ENCODE data around the gene TPCN1. TPM values are rescaled to one million over a fixed set of nuclear protein-coding genes. Genes with fewer than 3 reads are reported as not detected.

Gene TPCN1
- total RNA-seq, 4 donors from 2014 or later, result 85.1 to 1,315 (median 121) TPM

DNA sequence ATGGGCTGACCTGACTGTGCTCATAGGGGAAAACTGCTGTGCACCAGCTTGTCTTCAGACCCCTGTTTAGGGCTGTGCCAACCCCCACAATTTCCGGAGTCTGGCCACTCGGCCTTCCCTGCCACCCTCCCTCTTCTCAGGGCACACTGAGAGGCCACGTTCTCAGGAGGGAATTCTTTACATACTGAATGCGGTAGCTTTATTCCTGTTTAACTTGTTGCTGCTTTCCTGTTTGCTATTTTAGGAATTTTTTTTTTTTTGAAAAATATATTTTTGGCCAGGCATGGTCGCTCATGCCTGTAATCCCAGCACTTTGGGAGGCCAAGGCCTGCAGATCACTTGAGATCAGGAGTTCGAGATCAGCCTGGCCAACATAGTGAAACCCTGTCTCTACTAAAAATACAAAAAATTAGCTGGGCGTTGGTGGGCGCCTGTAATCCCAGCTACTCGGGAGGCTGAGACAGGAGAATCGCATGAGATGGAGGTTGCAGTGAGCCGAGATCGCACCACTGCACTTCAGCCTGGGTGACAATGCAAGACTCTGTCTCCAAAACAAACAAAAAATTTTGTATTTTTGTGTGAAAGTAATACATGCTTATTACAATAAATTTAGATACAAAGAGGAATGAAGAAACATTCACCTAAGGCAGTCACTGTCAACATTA is 39.5 kb downstream of the TPCN1 start:
- Histone ChIP-seq H3K4me3 (no peak overlapping the region), H3K36me3 (peaks cover 0 to 9% (median 3%) of the 10 kb centered on the region in 4 donors), H3K4me1 (peaks cover 4 to 34% (median 18%) of the 10 kb centered on the region in 4 donors), H3K27ac (peak overlapping the region; percentile 55 to 81 (median 69)), H3K27me3 (no peaks in the 10 kb centered on the region), H3K9me3 (no peaks in the 10 kb centered on the region)
- TF ChIP-seq POLR2A (IDR thresholded peaks at IDR 0.05), result no peak
- no peak for TF ChIP-seq POLR2AphosphoS5 (IDR thresholded peaks at IDR 0.05)
- TF ChIP-seq, protein P1, sequence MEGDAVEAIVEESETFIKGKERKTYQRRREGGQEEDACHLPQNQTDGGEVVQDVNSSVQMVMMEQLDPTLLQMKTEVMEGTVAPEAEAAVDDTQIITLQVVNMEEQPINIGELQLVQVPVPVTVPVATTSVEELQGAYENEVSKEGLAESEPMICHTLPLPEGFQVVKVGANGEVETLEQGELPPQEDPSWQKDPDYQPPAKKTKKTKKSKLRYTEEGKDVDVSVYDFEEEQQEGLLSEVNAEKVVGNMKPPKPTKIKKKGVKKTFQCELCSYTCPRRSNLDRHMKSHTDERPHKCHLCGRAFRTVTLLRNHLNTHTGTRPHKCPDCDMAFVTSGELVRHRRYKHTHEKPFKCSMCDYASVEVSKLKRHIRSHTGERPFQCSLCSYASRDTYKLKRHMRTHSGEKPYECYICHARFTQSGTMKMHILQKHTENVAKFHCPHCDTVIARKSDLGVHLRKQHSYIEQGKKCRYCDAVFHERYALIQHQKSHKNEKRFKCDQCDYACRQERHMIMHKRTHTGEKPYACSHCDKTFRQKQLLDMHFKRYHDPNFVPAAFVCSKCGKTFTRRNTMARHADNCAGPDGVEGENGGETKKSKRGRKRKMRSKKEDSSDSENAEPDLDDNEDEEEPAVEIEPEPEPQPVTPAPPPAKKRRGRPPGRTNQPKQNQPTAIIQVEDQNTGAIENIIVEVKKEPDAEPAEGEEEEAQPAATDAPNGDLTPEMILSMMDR (IDR thresholded peaks at IDR 0.05), result no peak
- TF ChIP-seq EP300 (IDR thresholded peaks at IDR 0.05; ENCODE audit: low read depth), result no peak
- no peak for DNase-seq
- 84 to 94% methylated on average over 9 to 12 of the region's 12 CpGs for WGBS, 2 donors (ENCODE audit: low coverage in 1 of 2)
- in situ Hi-C loops (cut with MboI; ENCODE audit: low pct_ligation_motif_present in 1 of 4, low pct_unique_long_range_greater_than_20kb in 1 of 4, low sequenced_read_pairs in 3 of 4), result no loop called here
- intact Hi-C loops (cut with DNase I; ENCODE audit: low total_unique reads), result no loop called here

DNA sequence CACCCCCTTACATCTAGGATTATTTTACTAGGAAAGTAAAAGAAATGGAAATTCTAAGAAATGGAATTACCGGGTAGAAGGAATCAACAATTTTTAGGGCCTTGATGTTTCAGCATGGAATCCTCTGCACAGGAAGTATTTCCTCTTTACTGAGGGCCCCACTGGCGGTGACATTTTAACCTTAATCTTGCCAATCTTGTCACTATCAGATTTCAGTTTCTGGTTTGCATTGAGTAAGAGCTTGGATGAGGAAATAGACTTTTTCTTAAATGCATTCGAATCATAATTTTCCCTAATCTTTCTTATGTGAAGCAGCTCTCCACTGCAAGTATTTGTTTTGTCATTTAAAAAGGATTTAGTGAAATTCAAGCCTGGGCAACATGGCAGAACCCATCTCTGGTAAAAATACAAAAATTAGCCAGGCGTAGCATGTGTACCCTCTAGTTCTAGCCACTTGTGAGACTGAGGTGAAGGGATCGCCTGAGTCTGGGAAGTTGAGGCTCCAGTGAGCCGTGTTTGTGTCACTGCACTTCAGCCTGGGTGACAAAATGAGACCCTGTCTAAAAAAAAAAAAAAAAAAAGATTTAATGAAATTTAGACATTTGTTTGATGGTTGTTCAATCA is 40.7 kb downstream of the TPCN1 start:
- peak overlapping the region in 3 of 4 donors; percentile 4 to 39 (median 29) for H3K27ac ChIP-seq
- 73 to 78% methylated on average over 6 of the region's 6 CpGs for WGBS, 2 donors (ENCODE audit: low coverage in 1 of 2)

DNA sequence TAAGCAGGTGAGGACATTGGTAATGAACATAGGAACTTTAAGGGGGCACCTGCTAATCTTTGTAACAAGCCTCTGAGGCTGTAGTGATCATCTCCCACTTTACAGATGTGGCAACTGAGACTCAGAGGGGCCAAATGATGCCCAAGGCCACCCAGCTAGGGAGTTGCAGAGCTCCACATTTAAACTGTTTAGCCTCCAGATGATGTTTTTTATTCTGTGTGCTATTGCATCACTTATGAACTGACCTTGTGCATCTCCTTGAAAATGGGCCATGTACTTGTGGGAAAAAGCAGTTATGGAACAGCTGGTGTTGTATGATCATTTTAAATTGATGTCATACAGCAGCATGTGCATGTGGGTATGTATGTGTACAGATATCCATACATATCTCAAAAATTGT is 41.4 kb downstream of the TPCN1 start:
- no peaks in the 10 kb centered on the region for H3K9me3 ChIP-seq
- H3K27me3 ChIP-seq, result no peaks in the 10 kb centered on the region
- intact Hi-C loops (cut with DNase I; ENCODE audit: low total_unique reads) (no loop called here), in situ Hi-C loops (cut with MboI; ENCODE audit: low pct_ligation_motif_present in 1 of 4, low pct_unique_long_range_greater_than_20kb in 1 of 4, low sequenced_read_pairs in 3 of 4) (no loop called here)
- no peak overlapping the region for H3K4me3 ChIP-seq
- peak overlapping the region in 2 of 4 donors; percentile 29 to 39 for H3K27ac ChIP-seq
- TF ChIP-seq EP300 (IDR thresholded peaks at IDR 0.05; ENCODE audit: low read depth) (no peak), POLR2A (IDR thresholded peaks at IDR 0.05) (no peak), POLR2AphosphoS5 (IDR thresholded peaks at IDR 0.05) (peak in 2 of 3 donors; percentile 21 to 25)
- H3K36me3 ChIP-seq, result peaks cover 0 to 27% (median 6%) of the 10 kb centered on the region in 4 donors
- DNase-seq, result no peak
- peaks cover 4 to 34% (median 18%) of the 10 kb centered on the region in 4 donors for H3K4me1 ChIP-seq

More for the DNA sequence above, 40.7 kb downstream of the TPCN1 start:
- Histone ChIP-seq H3K4me1 (peaks cover 4 to 34% (median 18%) of the 10 kb centered on the region in 4 donors), H3K36me3 (peaks cover 0 to 21% (median 6%) of the 10 kb centered on the region in 4 donors), H3K9me3 (no peaks in the 10 kb centered on the region), H3K27me3 (no peaks in the 10 kb centered on the region), H3K4me3 (no peak overlapping the region)
- no peak for DNase-seq
- in situ Hi-C loops (cut with MboI; ENCODE audit: low pct_ligation_motif_present in 1 of 4, low pct_unique_long_range_greater_than_20kb in 1 of 4, low sequenced_read_pairs in 3 of 4), result no loop called here
- intact Hi-C loops (cut with DNase I; ENCODE audit: low total_unique reads), result no loop called here
- no peak for TF ChIP-seq EP300 (IDR thresholded peaks at IDR 0.05; ENCODE audit: low read depth)

DNA sequence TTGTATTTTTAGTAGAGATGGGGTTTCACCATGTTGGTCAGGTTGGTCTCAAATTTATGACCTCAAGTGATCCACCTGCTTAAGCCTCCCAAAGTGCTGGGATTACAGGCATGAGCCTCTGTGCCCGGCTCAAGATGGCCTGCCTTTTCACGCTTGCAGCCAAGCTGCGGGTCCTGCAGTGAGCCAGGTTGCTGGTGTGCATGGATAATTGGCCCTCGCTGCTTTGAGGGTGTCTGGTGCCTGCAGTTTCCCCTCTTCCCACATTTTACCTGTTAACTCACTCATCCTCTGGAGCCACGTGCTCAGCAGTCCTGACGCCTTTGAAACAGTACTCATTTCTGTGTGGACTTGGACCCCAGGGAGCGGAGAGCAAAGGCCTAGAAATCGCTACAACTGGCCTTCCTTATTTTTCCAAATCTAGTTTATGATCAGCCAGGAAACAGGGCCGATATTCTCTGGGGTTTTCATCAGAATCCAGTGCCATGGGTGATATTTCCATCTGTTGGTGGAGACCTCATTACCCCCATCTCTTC is 42.2 kb downstream of the TPCN1 start:
- in situ Hi-C loops (cut with MboI; ENCODE audit: low pct_ligation_motif_present in 1 of 4, low pct_unique_long_range_greater_than_20kb in 1 of 4, low sequenced_read_pairs in 3 of 4), result no loop called here
- Histone ChIP-seq H3K27me3 (no peaks in the 10 kb centered on the region), H3K9me3 (no peaks in the 10 kb centered on the region), H3K4me1 (peaks cover 4 to 30% (median 17%) of the 10 kb centered on the region in 4 donors), H3K36me3 (peaks cover 0 to 27% (median 6%) of the 10 kb centered on the region in 4 donors), H3K27ac (peak overlapping the region in 1 of 4 donors; percentile 51), H3K4me3 (no peak overlapping the region)
- 91 to 93% methylated on average over 5 to 9 of the region's 9 CpGs for WGBS, 2 donors (ENCODE audit: low coverage in 1 of 2)
- intact Hi-C loops (cut with DNase I; ENCODE audit: low total_unique reads), result no loop called here
- TF ChIP-seq, protein P1 (IDR thresholded peaks at IDR 0.05), result no peak
- no peak for TF ChIP-seq EP300 (IDR thresholded peaks at IDR 0.05; ENCODE audit: low read depth)
- TF ChIP-seq POLR2A (IDR thresholded peaks at IDR 0.05), result no peak
- no peak for TF ChIP-seq POLR2AphosphoS5 (IDR thresholded peaks at IDR 0.05)
- no peak for DNase-seq

All from transverse colon (tissue), 4 donors.